GM19239 (cell line): ENCODE measurements around the gene TNFSF13.

Experiments
- DNase-seq: peaks from one replicate; pipeline ENCODE4 v3.0.0; 2011; ENCODE audit warnings: low spot score; ENCODE audit not compliant: insufficient read length
- FAIRE-seq: peaks from 2 replicates; lab custom pipeline; 2011; peaks lifted over from hg19 to GRCh38; lab: Jason Lieb, UNC

The TNFSF13 gene

GRCh38 chr17:7572588-7573323 is 14.2 kb downstream of the TNFSF13 start:
- DNase-seq (peak; percentile 91), FAIRE-seq (no peak)

GRCh38 chr17:7573324-7574080 is 15.0 kb downstream of the TNFSF13 start:
- DNase-seq = peak; percentile 63
- peak; percentile 86 for FAIRE-seq

GRCh38 chr17:7574176-7574953 is 15.8 kb downstream of the TNFSF13 start:
- DNase-seq (no peak), FAIRE-seq (no peak)

- no peak for DNase-seq
- no peak for FAIRE-seq
Measured at GRCh38 chr17:7575481-7575883, 16.9 kb downstream of the TNFSF13 start.

- no peak for FAIRE-seq
Measured at GRCh38 chr17:7575959-7576358, 17.4 kb downstream of the TNFSF13 start.

GRCh38 chr17:7576432-7576937 is 17.9 kb downstream of the TNFSF13 start:
- FAIRE-seq (no peak), DNase-seq (no peak)

More at GRCh38 chr17:7575959-7576358, 17.4 kb downstream of the TNFSF13 start:
- DNase-seq = no peak

- DNase-seq = no peak
- FAIRE-seq = no peak
Measured at GRCh38 chr17:7577327-7578199, 19.0 kb downstream of the TNFSF13 start.

GRCh38 chr17:7579001-7579833 is 20.7 kb downstream of the TNFSF13 start, which contains the start of gene CD68:
Gene CD68, plus strand, starts transcription at chr17:7579638. Its CDS starts 40 bp downstream, at chr17:7579678.
- peak; percentile 62 for DNase-seq
- peak; percentile 95 for FAIRE-seq

GRCh38 chr17:7579834-7580603 is 21.5 kb downstream of the TNFSF13 start:
- FAIRE-seq = peak; percentile 14
- DNase-seq = no peak

GRCh38 chr17:7580604-7581575 is 22.3 kb downstream of the TNFSF13 start:
- FAIRE-seq = no peak
- no peak for DNase-seq

- FAIRE-seq (no peak), DNase-seq (no peak)
Measured at GRCh38 chr17:7582396-7583252, 24.1 kb downstream of the TNFSF13 start.

- DNase-seq (peak; percentile 72), FAIRE-seq (no peak)
Measured at GRCh38 chr17:7583253-7584109, 24.9 kb downstream of the TNFSF13 start, which contains the start of gene MPDU1. Gene MPDU1, plus strand, starts transcription at chr17:7583852. Its CDS starts 11 bp downstream, at chr17:7583863.

- FAIRE-seq (no peak), DNase-seq (no peak)
Measured at GRCh38 chr17:7586673-7587419, 28.3 kb downstream of the TNFSF13 start.
